K562 (cell line): ENCODE results near the gene INTS1. TPM values are rescaled to one million over a fixed set of nuclear protein-coding genes. Genes with fewer than 3 reads are reported as not detected.
"Not testable (repeated sequence)": the region's sequence is repeated elsewhere in the genome, so short reads cannot be mapped to it uniquely, and the experiment has no call there.

Experiments used
- ATAC-seq: fragments of 200-7000 bp; cut with Tn5 transposase; 3 replicates; pipeline ENCODE4 v1.9.1; 2020; ENCODE audit warnings: moderate library complexity
- BruUV-seq: library from RNA; stranded (reverse); fragments of 400-500 nt; replicated peaks from 2 replicates; lab custom pipeline; 2021; lab: Mats Ljungman, UMichigan
- CTCF ChIA-PET: fragments of 300-600 bp; formaldehyde crosslinking; extraction: SDS; loops from one replicate; lab custom pipeline; 2021; ENCODE audit warnings: low intra/inter-chr PET ratio; lab: Yijun Ruan, JAX
- POLR2A ChIA-PET: fragments of 300-600, 350-650 bp; sonication (Branson Sonifier 250); formaldehyde crosslinking; extraction: SDS; loops from one replicate; lab custom pipeline; 2021; ENCODE audit warnings: antibody characterized with exemption, inconsistent platforms; lab: Yijun Ruan, JAX
- DNase-seq, 4 experiments: peaks; one replicate each; pipeline versions ENCODE4 v3.0.0 to v3.0.0-alpha.2; 2011 to 2018; ENCODE audit warnings: low spot score in 3 of 4, mixed read lengths in 3 of 4; ENCODE audit errors: extremely low read depth in 1 of 4
- FAIRE-seq: peaks from 2 replicates; lab custom pipeline; 2011; peaks lifted over from hg19 to GRCh38; lab: Jason Lieb, UNC
- H2AFZ ChIP-seq: 2 replicates; pipeline ENCODE4 v1.6.0; 2011; ENCODE audit warnings: low read depth, low read length, control low read depth, inconsistent platforms
- H3K27ac ChIP-seq: fragments of 200-600 bp; 3 replicates; pipeline ENCODE4 v1.8.0; 2011; ENCODE audit warnings: low read depth, mild to moderate bottlenecking, control low read depth, inconsistent platforms, low read length, moderate library complexity, mixed read lengths; ENCODE audit errors: extremely low read depth
- H3K27me3 ChIP-seq, 2 experiments: fragments of 300-600 bp in 1 of 2; 2 replicates in 1 of 2; 3 replicates in 1 of 2; pipeline versions ENCODE4 v1.6.0 to v1.8.0; 2011; ENCODE audit warnings: inconsistent platforms in 2 of 2, low read length in 2 of 2, mild to moderate bottlenecking in 1 of 2, mixed read lengths in 1 of 2, moderate library complexity in 1 of 2; ENCODE audit not compliant: control insufficient read depth in 2 of 2, insufficient read depth in 2 of 2
- H3K36me3 ChIP-seq: fragments of 300-600 bp; 3 replicates; pipeline ENCODE4 v1.8.0; 2011; ENCODE audit warnings: mild to moderate bottlenecking, low read length, inconsistent platforms; ENCODE audit not compliant: control insufficient read depth, insufficient read depth
- H3K4me1 ChIP-seq, 2 experiments: fragments of 200-600 bp in 1 of 2; replicated peaks in 1 of 2; 2 replicates in 1 of 2; 3 replicates in 1 of 2; pipeline versions ENCODE4 v1.5.1 to v1.8.0; 2011; ENCODE audit warnings: inconsistent platforms in 2 of 2, low read length in 2 of 2, mild to moderate bottlenecking in 1 of 2, mixed read lengths in 1 of 2, moderate library complexity in 1 of 2; ENCODE audit not compliant: control insufficient read depth in 2 of 2, insufficient read depth in 2 of 2
- H3K4me2 ChIP-seq: 2 replicates; pipeline ENCODE4 v1.6.1; 2011; ENCODE audit warnings: low read length, control low read depth, inconsistent platforms, mixed read lengths; ENCODE audit not compliant: insufficient read depth
- H3K4me3 ChIP-seq: fragments of 200-600 bp; sonication (generic), shearing (Covaris generic); 2 replicates; pipeline ENCODE4 v1.5.1; 2016; ENCODE audit warnings: control low read depth, inconsistent platforms
- H3K79me2 ChIP-seq: fragments of 200-600 bp; 3 replicates; pipeline ENCODE4 v1.8.0; 2011; ENCODE audit warnings: low read length, inconsistent platforms; ENCODE audit not compliant: control insufficient read depth, insufficient read depth
- H3K9ac ChIP-seq, 2 experiments: 2 replicates each; pipeline versions ENCODE4 v1.6.0 to v1.6.1; 2011; ENCODE audit warnings: low read depth in 2 of 2, low read length in 2 of 2, control low read depth in 1 of 2, inconsistent platforms in 1 of 2, mild to moderate bottlenecking in 1 of 2, mixed read lengths in 1 of 2; ENCODE audit not compliant: insufficient read depth in 1 of 2
- H3K9me1 ChIP-seq: one replicate; pipeline ENCODE4 v1.6.0; 2011; ENCODE audit warnings: inconsistent platforms, mild to moderate bottlenecking, low read length, moderate library complexity; ENCODE audit not compliant: control insufficient read depth, insufficient read depth
- H3K9me3 ChIP-seq: replicated peaks from 2 replicates; pipeline ENCODE4 v1.5.1; 2011; ENCODE audit warnings: low read depth, low read length, inconsistent platforms; ENCODE audit not compliant: control insufficient read depth, insufficient read depth
- H4K20me1 ChIP-seq: replicated peaks from 2 replicates; pipeline ENCODE4 v1.6.1; 2011; ENCODE audit warnings: low read length, inconsistent platforms, mixed read lengths; ENCODE audit not compliant: control insufficient read depth, insufficient read depth
- CBX3 ChIP-seq, 2 experiments: IDR thresholded peaks; 1 replicate in 1 of 2; 2 replicates in 1 of 2; pipeline ENCODE4 v1.6.1; 2012; ENCODE audit warnings: inconsistent platforms in 2 of 2, low read length in 2 of 2, borderline replicate concordance in 1 of 2, control low read depth in 1 of 2
- TRIM24 ChIP-seq, 2 experiments: fragments of 450-650 bp; IDR thresholded peaks; 2 replicates each; pipeline ENCODE4 v1.6.1; 2016
- TRIM28 ChIP-seq: fragments of 450-650 bp; IDR thresholded peaks from 2 replicates; pipeline ENCODE4 v1.6.1; 2017
- ZNF121 ChIP-seq: sonication (generic); formaldehyde crosslinking; conservative IDR thresholded peaks from 2 replicates; pipeline ENCODE4 v1.8.0; 2022; ENCODE audit warnings: missing genetic modification reagents
- WGBS: fragments of 100-300 bp; shearing (Covaris generic); methylation state at CpG from one replicate; pipeline ENCODE4 v1.1.6; 2016; ENCODE audit warnings: low coverage, mixed read lengths; ENCODE audit not compliant: insufficient coverage; ENCODE audit errors: missing lambda C conversion rate; 5-methylcytosine and 5-hydroxymethylcytosine counted together
- in situ Hi-C: fragments of 300-500 bp; cut with MboI; formaldehyde crosslinking; loops from 4 replicates; pipeline ENCODE4 v1.15.0; 2018; ENCODE audit warnings: inconsistent platforms, mixed read lengths
- intact Hi-C: fragments of 100-400 bp; cut with micrococcal nuclease; formaldehyde crosslinking; loops from 2 replicates; pipeline ENCODE4 v1.14.2; 2022
- polyA plus RNA-seq, 8 experiments: library from polyadenylated mRNA; depleted of rRNA in 4 of 8; stranded (reverse) in 5 of 8; unstranded in 3 of 8; fragments of >200 nt; fragmentation: Nextera tagmentation in 2 of 8; fragmentation: Illumina TruSeq in 1 of 8; extraction: Ambion mirVana in 2 of 8; extraction: Trizol in 1 of 8; gene quantifications; 2 replicates each; pipeline versions ENCODE4 v1.2.1 to v1.2.3, GENCODE V29; 2011 to 2014; ENCODE audit warnings: inconsistent platforms in 1 of 8, missing spikeins in 1 of 8
- total RNA-seq, 7 experiments: library from RNA; depleted of rRNA in 6 of 7; stranded (reverse); fragments of >200 nt in 6 of 7; fragmentation: Illumina TruSeq in 2 of 7; extraction: Trizol in 2 of 7; gene quantifications; 2 replicates each; pipeline versions ENCODE4 v1.2.1 to v1.2.3, GENCODE V29; 2011 to 2021; ENCODE audit warnings: low replicate concordance in 1 of 7

The INTS1 gene
- total and polyA plus RNA-seq, 9 of the 15 experiments (the other 6 are each of a cell fraction or from before 2014, with no cell fraction given), result 0.34 to 119 (median 18.5) TPM

GRCh38 chr7:1519322-1519922 is 15.2 kb upstream of the INTS1 start:
- ATAC-seq, BruUV-seq, H3K79me2 ChIP-seq, H2AFZ ChIP-seq, DNase-seq, H3K4me2 ChIP-seq, H4K20me1 ChIP-seq, intact Hi-C loops, H3K4me3 ChIP-seq, H3K36me3 ChIP-seq, CTCF ChIA-PET, H3K9me3 ChIP-seq, FAIRE-seq, in situ Hi-C loops, H3K9me1 ChIP-seq, H3K27ac ChIP-seq, H3K9ac ChIP-seq: not testable (repeated sequence)
- Histone ChIP-seq H3K27me3 (peaks cover 10 to 39% of the 10 kb centered on the region in 2 experiments; a peak in 3 of 5 replicates), H3K4me1 (peaks cover 0 to 17% of the 10 kb centered on the region in 2 experiments; a peak in 3 of 5 replicates)
- TF ChIP-seq TRIM28 (peak; percentile 74; the same call in 1 of the 2 replicates), CBX3 (IDR thresholded peaks at IDR 0.05; ENCODE audit: borderline replicate concordance in 1 of 2, low read length in 2 of 2) (0 out of 3 replicates have a peak, but pooled peaks of 1 of the 2 experiments have one; percentile 19), TRIM24 (IDR thresholded peaks at IDR 0.05) (0 out of 4 replicates have a peak, but pooled peaks of 1 of the 2 experiments have one; percentile 21), ZNF121 (CRISPR knock-in tag) (peak; percentile 81)
- POLR2A ChIA-PET, result interaction anchor here (0.7 to 1.0 kb wide), 2 partner anchors 13 to 47 kb away, joined by 3 read pairs; no protein-coding TSS in a partner anchor
- WGBS, result 19% methylated on average over 12 of the region's 12 CpGs
